Muscle of back (tissue), 11 donors: ENCODE measurements around the gene RIPPLY2. TPM values are rescaled to one million over a fixed set of nuclear protein-coding genes. Genes with fewer than 3 reads are reported as not detected.
"Not testable (repeated sequence)": the region's sequence is repeated elsewhere in the genome, so short reads cannot be mapped to it uniquely, and the experiment has no call there.

Experiments
- DNase-seq, 3 donors: peaks; one replicate each; pipeline versions ENCODE4 v3.0.0 to v3.0.0-alpha.2; 2013
- polyA plus RNA-seq, 10 donors: library from polyadenylated mRNA; unstranded; fragments of 120-200 nt; gene quantifications; one replicate each; pipeline ENCODE4 v1.2.1, GENCODE V29; 2013; ENCODE audit not compliant: insufficient read length in 10 of 10

The RIPPLY2 gene
- polyA plus RNA-seq, 10 donors = 0.34 TPM; not detected in 9

DNA sequence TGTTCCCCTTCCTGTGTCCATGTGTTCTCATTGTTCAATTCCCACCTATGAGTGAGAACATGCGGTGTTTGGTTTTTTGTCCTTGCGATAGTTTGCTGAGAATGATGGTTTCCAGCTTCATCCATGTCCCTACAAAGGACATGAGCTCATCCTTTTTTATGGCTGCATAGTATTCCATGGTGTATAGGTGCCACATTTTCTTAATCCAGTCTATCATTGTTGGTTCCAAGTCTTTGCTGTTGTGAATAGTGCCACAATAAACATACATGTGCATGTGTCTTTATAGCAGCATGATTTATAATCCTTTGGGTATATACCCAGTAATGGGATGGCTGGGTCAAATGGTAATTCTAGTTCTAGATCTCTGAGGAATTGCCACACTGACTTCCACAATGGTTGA lies 43.9 kb downstream of the RIPPLY2 start:
- DNase-seq = not testable (repeated sequence)

DNA sequence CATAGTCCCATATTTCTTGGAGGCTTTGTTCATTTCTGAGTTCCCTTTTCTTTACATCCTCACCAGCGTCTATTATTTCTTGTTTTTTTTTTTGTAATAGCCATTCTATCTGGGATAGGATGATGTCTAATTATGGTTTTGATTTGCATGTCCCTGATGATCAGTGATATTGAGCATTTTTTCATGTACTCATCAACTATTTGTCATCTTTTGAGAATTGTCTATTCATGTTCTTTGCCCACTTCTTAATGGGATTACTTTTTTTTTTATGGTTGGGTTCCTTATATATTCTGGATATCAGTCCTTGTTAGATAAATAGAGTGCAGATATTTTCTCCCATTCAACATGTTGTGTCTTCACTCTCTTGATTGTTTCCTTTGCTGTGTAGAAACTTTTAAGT lies 48.5 kb downstream of the RIPPLY2 start:
- DNase-seq = no peak

DNA sequence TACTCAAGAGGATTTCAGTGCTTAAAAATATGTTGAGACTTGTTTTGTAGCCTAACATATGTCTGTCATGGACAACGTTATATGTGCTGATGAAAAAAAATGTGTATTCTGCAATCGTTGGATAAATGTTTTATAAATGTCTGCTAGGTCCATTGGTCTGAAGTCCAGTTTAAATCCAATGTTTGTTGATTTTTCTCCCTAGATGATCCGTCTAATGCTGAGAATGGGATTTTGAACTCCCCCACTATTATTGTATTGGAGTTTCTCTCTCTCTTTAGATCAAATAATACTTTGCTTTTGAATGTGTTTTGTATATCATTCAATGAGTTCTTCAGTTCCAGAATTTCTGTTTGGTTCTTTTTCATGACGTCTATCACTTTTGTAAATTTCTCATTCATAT lies 51.2 kb downstream of the RIPPLY2 start:
- no peak for DNase-seq

DNA sequence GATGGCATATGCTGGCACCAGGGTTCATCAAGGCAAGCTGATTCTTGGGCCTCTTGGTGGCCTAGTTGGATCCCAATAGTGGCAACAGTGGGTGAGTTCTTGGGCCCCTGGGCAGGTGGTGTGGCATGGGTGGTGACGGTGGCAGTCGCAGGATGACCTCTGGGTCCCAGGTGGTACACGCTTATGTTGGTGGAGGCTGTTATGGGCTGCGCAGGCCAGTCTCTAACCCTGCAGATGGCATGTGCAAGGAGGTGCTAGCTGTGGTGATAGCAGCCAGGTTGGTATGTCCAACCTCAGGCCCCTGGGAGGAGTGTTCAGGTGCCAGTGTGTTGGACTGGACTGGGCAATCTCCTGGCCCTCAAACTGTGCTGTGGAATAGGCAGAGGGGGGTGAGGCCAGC lies 52.5 kb downstream of the RIPPLY2 start:
- no peak for DNase-seq

Other genes starting within 250 kb of the RIPPLY2 start
- 1 to 10 TPM in 7 of 10 donors, under 1 TPM in 3; 0.77 to 3.5 (median 1.3) TPM for gene SNAP91, start 144.3 kb upstream of the RIPPLY2 start, polyA plus RNA-seq
- gene CYB5R4, start 6.3 kb downstream of the RIPPLY2 start, polyA plus RNA-seq = 10 to 100 TPM in 9 of 10 donors, 1 to 10 TPM in 1; 9.9 to 15.1 (median 12.7) TPM
- gene MRAP2, start 180.4 kb downstream of the RIPPLY2 start, polyA plus RNA-seq = 10 to 100 TPM; 13.7 to 30.6 (median 23.2) TPM